ENCODE results near the gene RADX.
"Not testable (repeated sequence)": the region's sequence is repeated elsewhere in the genome, so short reads cannot be mapped to it uniquely, and the experiment has no call there.

Gene RADX, protein sequence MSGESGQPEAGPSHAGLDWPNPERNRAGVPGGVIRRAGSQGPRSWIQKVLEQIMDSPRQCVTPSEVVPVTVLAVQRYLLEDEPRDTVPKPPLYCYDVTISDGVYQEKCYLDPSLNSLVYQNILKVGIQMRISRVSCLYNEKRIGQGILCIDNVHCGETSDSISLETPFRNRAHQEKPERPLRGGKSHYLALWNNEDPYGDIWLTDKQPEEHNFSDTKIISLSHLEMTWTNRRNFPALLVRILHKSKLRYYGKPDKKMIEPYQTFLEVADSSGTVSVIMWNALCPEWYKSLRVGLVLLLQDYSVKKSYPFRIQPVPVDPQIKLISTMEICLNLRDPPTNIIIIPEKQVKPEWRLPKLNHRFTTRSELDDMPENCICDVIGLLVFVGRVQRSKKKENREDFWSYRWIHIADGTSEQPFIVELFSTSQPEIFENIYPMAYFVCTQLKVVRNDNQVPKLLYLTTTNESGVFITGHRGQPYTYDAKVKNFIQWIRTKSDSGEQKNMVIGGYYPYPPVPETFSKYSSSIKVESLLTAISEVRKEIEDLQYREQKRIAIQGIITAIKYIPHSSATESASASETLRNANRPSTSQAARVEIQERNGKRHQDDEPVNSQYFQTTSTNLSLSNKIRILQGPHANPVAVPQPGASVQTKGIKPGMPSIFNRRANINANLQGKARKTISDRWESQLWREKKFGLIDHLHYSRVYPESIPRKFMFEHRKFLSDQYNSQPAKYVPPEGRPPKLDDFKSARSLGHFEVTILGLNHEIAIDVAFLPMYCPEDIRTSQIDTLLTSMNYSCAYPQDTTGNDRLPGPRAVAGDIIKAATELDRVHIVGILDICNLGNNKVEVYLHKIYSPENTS

DNA sequence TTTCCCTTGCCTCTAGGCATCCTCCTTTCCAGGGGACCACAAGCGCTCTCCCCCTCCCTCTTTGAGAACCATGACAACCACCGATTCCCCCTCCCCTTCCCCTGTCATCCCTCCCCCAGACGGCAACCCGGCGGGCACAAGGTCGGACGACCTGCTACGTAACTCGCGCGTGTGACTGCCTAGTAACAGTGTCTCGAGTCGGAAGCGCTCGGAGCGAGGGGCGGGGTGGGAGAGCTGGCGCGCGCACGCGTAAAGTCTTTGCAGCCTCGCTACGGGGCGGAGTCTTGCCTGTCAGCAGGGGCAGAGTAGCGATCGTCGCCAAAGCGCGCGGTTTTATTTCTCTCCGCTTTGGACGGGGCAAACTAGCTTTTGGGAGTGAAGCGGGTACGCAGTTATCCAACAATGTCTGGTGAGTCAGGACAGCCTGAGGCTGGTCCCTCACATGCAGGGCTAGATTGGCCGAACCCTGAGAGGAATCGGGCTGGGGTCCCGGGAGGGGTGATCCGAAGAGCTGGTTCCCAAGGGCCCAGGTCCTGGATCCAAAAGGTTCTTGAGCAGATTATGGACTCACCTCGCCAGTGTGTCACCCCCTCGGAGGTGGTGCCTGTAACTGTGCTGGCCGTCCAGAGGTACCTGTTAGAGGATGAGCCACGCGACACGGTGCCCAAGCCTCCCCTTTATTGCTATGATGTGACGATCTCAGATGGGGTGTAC is at the start of gene RADX:
Gene RADX, plus strand, starts transcription at position 300 of the 714 bp plus-strand sequence. Its CDS starts 103 bp downstream, at position 403.
- DNase-seq (ENCODE audit: insufficient read length, low spot score) (peak; percentile 2), FAIRE-seq (no peak)

DNA sequence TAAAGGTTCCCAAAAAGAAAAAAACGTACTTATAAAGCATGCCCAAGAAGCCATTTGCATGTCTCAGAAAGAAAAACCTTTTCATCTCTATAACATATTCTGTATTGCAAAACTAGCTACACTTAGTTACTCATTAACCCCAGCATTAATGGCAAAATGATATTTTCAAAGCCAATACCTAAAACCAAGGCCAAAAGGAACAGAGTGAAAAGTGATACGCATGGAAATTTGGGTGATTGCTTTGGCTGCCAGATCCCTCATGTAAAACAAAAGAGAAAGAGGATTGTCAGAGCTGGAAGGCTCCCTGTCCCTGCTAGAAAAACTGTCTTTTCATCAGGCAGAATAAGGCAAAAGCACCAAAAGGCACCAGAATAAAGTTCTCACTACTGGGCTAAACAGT is 46.8 kb upstream of the RADX start:
- FAIRE-seq, result no peak
- DNase-seq (ENCODE audit: insufficient read length, low spot score), result no peak

DNA sequence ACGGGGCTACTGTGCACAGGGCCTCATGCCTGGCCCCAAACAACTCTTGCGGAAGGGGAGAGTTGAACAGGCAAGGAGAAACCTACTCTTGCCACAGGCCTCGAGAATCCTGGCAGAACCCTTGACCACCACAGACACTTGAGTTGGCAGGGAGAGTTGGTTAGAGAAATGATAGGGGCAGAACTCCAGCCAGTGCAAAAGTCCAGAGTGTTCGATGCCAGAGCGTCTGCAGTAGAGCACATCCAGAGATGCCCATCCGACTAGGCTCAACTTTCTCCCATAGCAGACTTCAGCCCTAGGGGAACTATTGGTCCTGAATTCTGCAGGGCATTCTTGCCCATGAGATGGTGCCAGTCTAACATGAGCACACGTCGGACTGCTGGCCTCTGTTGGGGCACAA is 45.4 kb upstream of the RADX start:
- DNase-seq (ENCODE audit: insufficient read length, low spot score) (no peak), FAIRE-seq (no peak)

DNA sequence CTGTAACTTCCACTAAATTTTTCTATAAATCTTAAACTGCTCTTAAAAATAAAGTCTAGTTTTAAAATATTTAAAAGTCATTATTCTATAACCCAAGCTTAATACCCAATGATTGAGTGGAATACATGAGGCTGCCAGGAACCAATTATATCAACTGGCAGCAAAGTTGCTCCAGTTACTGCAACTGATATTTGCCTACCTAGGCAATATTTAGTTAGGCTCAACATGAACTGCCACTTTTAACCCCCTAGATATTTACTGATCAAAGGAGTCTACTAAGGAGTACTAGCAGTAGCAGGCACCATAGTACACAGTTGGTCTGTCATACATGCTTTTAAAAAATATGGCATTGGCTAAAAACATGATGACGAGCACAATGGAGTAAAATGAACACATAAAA is 29.9 kb upstream of the RADX start:
- DNase-seq (ENCODE audit: insufficient read length, low spot score), result no peak
- no peak for FAIRE-seq

DNA sequence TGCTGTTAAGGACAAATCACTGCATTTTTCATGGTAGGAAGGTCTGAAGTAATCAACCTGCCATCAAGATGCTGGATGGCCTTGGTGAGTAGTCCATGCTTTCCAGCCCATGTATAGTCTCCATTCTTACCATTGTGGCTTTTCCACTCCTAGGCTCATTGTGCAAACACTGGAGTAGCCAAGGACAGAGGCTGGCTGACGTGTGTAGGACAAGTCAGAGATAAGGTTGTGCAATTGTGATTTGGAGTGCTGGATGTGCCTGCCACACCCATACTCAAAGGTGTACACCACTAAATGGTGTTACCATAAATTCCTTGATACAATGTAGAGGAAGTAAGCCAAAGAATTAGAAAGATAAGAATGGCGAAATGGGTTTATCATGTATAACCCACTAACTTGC is 26.3 kb upstream of the RADX start:
- DNase-seq (ENCODE audit: insufficient read length, low spot score), result no peak
- no peak for FAIRE-seq

DNA sequence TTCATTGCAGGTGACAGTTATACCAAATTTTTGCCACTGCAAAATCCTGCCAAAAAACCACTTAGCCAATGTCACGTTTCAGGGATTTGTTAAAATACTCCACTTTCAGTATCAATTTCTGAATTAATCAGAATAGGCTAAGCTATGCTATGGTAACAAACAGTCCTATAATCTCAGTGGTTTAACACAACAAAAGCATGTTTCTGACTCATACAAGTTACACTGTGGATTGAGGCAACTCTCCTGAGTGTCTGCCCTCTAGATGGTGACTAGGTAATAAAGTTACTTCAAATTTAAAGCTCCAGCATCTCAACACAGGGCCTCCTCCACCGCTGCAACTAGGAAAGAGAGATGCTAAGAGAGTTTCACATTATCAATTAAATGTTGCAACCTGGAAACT is 23.0 kb upstream of the RADX start:
- FAIRE-seq, result no peak
- DNase-seq (ENCODE audit: insufficient read length, low spot score), result no peak

DNA sequence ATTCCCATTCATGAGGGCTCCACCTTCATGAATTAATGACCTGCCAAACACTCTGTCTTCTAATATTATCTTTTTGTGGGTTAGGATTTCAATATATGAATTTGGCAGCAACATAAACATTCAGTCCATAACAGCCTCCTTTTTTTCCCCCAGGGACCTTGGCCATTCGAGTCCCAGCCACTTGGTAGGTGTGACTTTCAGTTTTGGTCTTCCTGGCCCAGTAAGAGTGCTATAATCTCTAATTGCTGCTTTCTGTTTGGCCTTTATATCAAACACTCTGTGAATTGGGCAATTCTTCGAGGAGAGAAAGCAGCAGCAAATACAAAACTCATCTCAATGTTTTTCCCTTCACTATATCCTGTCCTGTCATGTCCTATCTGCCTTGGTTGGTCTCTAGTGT is 12.4 kb upstream of the RADX start:
- FAIRE-seq (no peak), DNase-seq (ENCODE audit: insufficient read length, low spot score) (no peak)

DNA sequence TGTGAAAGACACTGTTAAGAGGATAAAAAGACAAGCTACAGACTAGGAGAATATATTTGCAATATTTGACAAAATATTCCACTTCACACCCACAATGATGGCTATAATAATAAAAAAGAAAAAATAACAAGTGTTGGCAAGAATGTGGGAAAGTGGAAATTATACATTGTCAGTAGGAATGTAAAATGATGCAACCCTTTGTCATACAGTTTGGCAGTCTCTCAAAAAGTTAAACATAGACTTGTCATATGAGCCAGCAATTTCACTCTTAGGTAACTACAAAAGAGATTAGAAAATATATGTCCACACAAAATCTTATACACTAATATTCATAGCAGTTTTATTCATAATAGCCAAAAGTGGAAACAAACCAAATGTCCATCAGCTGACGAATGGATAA is 5.2 kb upstream of the RADX start:
- no peak for FAIRE-seq

DNA sequence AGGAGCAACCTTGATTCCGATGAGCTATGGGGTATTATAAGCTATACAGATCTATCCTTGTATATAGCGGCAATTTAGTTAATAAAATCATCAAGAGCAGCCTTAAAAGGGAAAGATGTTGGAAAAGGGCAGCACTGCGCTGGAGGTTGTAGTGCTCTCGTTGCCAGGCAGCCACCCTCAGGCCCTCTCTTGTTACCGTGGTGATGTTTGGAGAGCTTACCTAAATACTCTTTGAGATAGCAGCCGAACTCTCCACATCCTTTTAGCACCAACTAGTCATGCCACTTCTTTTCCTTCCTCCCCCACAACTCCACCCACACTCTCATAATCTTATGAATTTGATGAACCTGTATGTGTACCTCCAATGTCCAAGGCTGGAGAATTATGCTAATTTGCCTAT is 3.8 kb upstream of the RADX start:
- DNase-seq (ENCODE audit: insufficient read length, low spot score) (no peak), FAIRE-seq (no peak)

More for the DNA sequence above, 5.2 kb upstream of the RADX start:
- DNase-seq (ENCODE audit: insufficient read length, low spot score), result no peak

DNA sequence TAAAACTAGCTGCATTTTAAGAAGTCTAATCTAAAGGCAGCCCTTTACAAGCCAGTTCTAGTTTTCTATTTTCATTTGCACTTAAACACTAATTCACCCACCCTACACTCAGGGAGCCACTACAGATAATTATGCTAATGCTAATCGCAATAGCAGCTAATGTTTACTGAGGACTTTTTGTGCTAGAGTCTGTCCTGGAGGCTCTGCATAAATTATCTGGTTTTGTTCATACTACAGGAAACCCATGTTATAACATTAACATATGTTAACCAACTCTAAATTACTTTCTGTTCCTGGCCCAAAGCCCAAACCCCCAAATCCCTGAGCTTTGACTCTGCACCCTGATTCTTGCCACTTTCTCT is 480 bp upstream of the RADX start:
- FAIRE-seq (no peak), DNase-seq (ENCODE audit: insufficient read length, low spot score) (no peak)

DNA sequence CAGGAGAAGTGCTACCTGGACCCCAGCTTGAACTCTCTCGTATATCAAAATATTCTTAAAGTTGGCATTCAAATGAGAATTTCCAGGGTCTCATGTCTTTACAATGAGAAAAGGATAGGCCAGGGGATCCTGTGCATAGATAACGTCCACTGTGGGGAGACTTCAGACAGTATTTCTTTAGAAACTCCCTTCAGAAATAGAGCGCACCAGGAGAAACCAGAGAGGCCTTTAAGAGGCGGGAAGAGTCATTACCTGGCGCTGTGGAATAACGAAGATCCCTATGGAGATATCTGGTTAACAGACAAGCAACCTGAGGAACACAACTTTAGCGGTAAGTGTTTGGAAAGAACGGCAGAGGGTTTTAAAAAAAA is 600 bp downstream of the RADX start:
- FAIRE-seq (no peak), DNase-seq (ENCODE audit: insufficient read length, low spot score) (no peak)

DNA sequence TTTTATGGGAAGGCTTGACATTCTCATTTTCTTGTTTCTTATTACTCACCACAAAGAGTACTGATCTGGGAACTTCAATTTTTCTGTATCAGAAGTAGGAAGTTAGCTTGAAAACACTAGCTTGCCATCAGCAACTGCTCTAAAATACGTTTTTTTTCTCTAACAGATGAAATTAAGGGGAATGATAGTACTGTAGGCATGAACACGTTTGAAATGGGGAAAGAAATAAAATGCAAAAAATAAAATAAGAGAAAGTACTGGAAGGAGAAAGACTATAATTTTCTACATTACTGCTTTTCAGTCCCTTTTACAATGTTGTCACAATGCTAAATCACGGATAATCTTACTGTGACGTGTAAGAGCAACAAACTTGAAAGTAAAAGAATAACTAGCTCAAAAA is 1.5 kb downstream of the RADX start:
- FAIRE-seq, result no peak
- DNase-seq (ENCODE audit: insufficient read length, low spot score), result no peak

DNA sequence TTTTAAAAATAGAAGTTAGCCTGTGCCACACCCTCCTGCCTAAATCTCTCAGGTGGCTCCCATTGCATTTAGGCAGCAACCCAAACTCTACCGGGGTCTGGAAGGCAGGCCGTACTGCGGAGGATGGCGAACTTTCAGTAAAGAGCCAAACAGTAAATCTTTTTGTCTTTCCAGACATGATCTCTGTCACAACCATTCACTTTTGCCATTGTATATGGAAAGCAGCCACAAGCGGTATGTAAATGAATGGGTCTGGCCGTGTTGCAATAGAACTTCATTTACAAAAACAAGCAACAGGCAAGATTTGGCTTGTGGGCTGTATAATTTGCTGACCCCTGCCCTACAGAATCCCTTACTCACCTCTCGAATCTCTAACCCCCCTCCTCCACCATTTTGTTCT is 3.3 kb downstream of the RADX start:
- no peak for FAIRE-seq
- no peak for DNase-seq (ENCODE audit: insufficient read length, low spot score)

DNA sequence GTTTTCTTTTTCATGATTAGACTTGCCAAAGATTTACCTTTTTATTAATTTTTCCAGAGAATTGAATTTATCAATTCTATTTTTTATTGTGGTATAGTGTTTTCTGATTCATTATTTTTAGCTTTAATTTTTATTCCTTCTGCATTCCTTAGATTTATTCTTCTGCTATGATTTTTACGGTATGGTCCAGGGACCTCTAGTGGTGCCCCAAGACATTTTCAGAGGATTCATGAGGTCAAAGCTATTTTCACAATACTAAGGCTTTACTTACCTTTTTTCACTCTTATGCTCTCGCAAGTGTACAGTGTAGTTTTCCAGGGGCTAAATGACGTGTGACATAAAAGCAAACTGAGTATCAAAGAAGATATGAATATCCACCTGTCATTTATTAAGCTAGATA is 8.0 kb downstream of the RADX start:
- FAIRE-seq (no peak), DNase-seq (ENCODE audit: insufficient read length, low spot score) (no peak)

DNA sequence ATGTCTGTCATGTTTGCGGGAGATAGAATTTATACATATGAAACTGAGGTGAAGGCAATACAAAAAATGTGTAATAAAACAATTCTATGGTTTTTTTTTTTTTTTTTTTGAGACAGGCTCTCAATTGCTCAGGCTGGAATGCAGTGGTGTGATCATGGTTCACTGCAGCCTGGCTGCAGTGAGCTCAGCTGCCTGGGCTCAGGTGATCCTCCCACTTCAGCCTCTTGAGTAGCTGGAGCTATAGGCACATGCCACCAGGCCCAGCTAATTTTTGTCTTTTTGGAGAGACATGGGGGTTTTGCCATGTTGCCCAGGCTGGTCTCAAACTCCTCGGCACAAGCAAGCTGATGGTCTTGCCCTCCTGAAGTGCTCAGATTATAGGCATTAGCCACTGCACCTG is 10.1 kb downstream of the RADX start:
- FAIRE-seq, result no peak
- no peak for DNase-seq (ENCODE audit: insufficient read length, low spot score)

DNA sequence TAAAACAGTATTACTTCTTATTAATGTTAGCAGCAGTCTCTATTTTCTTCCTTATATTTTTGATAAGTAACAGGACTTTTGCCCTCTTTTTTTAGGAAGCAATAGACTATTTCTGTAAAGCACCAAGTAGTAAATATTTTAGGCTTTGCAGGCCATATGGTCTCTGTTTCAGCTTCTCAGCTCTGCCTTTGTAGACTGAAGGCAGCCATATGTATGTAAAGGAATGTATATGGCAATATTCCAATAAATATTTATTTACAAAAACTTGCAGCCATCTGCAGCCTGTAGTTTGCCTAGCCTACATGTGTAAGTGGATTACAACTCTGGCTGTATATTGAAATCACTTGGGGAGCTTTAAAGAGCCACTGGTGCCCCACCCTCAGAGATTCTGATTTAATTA is 15.0 kb downstream of the RADX start:
- DNase-seq (ENCODE audit: insufficient read length, low spot score), result no peak
- FAIRE-seq, result no peak

DNA sequence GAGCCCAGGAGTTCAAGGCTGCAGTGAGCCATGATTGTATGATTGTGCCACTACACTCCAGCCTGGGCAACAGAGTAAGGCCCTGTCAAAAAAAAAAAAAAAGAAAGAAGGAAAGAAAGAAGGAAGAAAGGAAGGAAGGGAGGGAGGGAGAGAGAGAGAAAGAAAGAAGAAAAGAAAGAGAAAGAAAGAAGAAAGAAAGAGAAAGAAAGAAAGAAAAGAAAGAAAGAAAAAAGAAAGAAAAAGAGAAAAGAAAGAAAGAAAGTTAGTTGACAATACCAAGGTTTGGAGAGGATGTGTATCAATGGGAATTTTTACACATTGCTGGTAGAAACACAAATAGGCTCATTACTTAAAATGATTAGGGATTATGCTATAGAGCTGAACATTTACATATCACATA is 19.8 kb downstream of the RADX start:
- DNase-seq (ENCODE audit: insufficient read length, low spot score) (no peak), FAIRE-seq (no peak)

DNA sequence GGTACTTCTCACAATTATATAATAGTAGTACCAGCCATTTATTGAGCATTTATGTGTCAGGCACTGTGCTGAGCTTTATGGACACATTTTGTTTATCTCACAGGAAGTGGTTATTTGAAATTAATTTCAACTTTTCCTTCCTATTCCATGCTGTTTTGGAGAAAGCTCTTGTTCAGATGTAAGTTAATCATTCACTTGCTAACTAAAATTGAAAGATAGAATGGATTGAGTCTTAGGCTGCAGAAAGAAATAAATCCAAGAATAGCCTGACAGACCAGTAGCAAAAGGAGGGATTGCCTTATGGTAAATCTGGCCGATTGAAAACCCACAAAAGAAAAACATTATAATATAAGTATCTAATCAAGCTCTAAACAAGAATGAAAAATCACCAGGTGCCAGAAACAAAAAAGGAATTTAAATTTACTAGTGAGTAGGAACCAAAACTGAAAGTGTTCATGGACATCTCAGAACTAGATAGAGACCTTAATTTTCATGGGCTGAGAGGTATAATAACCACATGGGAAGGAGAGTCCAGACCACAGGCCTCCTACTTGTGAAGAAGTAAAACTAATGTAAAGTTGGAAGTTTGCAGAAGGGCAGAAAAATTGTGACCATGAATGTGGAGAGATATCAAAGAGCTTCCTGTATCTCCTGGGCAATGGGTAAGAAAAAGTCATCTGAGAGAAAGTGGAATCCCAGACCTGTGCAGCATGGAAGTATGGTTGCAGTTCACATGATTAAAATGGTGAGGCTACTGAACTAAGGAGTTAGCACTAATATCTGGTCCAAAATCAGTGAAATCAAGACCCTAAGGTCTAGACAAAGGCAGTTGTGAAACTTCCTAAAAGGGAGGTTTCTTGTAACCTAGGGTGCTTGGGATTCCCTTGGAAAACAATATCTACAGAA is 38.0 kb downstream of the RADX start:
- no peak for FAIRE-seq
- no peak for DNase-seq (ENCODE audit: insufficient read length, low spot score)

DNA sequence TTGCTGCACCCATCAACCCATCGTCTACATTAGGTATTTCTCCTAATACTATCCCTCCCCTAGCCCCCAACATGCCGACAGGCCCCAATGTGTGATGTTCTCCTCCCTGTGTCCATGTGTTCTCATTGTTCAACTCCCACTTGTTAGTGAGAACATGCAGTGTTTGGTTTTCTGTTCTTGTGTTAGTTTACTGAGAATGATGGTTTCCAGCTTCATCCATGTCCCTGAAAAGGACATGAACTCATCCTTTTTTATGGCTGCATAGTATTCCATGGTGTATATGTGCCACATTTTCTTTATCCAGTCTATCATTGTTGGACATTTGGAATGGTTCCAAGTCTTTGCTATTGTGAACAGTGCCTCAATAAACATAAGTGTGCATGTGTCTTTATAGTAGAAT is 41.8 kb downstream of the RADX start:
- DNase-seq (ENCODE audit: insufficient read length, low spot score); FAIRE-seq: not testable (repeated sequence)

DNA sequence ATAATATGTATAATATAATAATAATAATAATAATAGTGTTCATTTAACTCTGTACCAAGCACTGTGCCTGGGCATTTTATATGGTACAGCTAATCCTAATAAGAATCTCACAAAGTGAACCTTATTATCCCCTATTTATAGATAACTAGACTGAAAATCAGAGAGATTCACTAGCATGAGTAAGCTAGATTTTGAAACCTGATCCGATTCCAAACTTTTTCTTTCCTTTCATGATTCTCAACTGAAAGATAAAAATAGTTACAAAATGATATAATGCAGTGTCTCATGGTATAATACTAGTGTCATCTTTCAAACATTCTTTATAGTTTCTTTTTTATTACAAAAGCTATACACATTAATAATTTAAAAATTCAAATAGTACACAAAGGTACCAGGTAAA is 58.9 kb downstream of the RADX start:
- DNase-seq (ENCODE audit: insufficient read length, low spot score), result no peak
- no peak for FAIRE-seq

DNA sequence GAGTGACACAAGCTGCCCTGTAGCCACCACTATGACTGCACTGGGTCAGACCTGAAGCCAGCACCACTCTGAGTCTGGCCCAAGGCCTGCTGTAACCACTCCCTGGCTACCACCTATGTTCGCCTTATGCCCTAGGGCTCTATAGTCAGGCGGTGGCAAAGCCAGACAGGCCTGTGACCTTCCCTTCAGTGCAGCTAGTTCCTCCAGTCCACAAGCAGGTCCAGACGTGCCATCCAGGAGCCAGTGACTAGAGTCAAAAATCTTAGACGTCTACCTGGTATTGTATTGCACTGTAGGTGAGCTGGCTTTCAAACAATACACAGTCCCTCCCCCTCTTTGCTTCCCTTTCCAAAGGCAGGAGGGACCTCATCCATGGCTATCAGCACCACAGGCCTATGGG is 60.7 kb downstream of the RADX start:
- DNase-seq (ENCODE audit: insufficient read length, low spot score) (no peak), FAIRE-seq (no peak)

Measured in HTR-8/SVneo (cell line).